Heart left ventricle (tissue), 13 donors: ENCODE measurements around the gene SLC5A10.

ENCODE experiments used
- CTCF ChIP-seq, 12 donors: fragments of 200-600 bp; sonication (generic) in 4 of 12; IDR thresholded peaks; one replicate each; pipeline versions ENCODE4 v1.5.0 to v1.8.0; 2018 to 2022; ENCODE audit warnings: antibody characterized with exemption in 12 of 12, mild to moderate bottlenecking in 5 of 12
- POLR2A ChIP-seq, 2 donors: fragments of 450-650 bp; IDR thresholded peaks; one replicate each; pipeline ENCODE4 v1.6.1; 2017; ENCODE audit warnings: antibody characterized with exemption in 2 of 2, mild to moderate bottlenecking in 2 of 2, moderate library complexity in 2 of 2
- donor health status: ischemic (EF 13 %, LVEDD 7.1; RV severe dilation, severe dysfunction).
- donor health status: DM: no; HTN: yes; CAD: no.
- donor health status: DM: no; HTN: no; CAD: no.
- donor health status: ischemic (EF 25% LVEDD 6.9; RV normal size, moderate dysfunction).
- donor health status: ischemic (EF 25% LVEDD 5.7; RV mildly dilated, moderate dysfunction).
- donor health status: ischemic (EF 35%, LVEDD 5.7; RV mildly dilated, moderate dysfunction).
- donor health status: nonischemic (EF 11% LVEDD 7.7; RV severe dilation, severe dysfunction).
- donor health status: DM: yes; HTN: yes; CAD: no.
- donor health status: PGD.
- donor health status: ischemic (EF 29% LVEDD 5.4; RV normal size, mild dysfunction).
- donor health status: nonischemic (EF 23%, LVEDD 6.1; RV moderate dilation, normal function).

- no peak for TF ChIP-seq CTCF (IDR thresholded peaks at IDR 0.05)
- no peak for TF ChIP-seq POLR2A (IDR thresholded peaks at IDR 0.05)
Observed at GRCh38 chr17:18981642-18982424, 29.9 kb downstream of the SLC5A10 start.
